IMR-90 (cell line): ENCODE data around the gene RPL39. TPM values are rescaled to one million over a fixed set of nuclear protein-coding genes. Genes with fewer than 3 reads are reported as not detected.

Source experiments
- ATAC-seq: fragments of 200-7000 bp; cut with Tn5 transposase; 2 replicates; pipeline ENCODE4 v1.9.1; 2020; ENCODE audit warnings: low read depth, mild to moderate bottlenecking, moderate library complexity
- BruUV-seq: library from RNA; stranded (reverse); fragments of 400-500 nt; replicated peaks from 2 replicates; lab custom pipeline; 2021; lab: Mats Ljungman, UMichigan
- CTCF ChIA-PET: fragments of 300-600 bp; formaldehyde crosslinking; extraction: SDS; loops from one replicate; lab custom pipeline; 2021; ENCODE audit warnings: antibody characterized with exemption; lab: Yijun Ruan, JAX
- POLR2A ChIA-PET: fragments of 300-600 bp; sonication (Branson Sonifier 250); formaldehyde crosslinking; loops from one replicate; lab custom pipeline; 2022; ENCODE audit warnings: antibody characterized with exemption; ENCODE audit not compliant: unreplicated experiment; lab: Charles Lee
- DNase-seq: peaks from one replicate; pipeline ENCODE4 v3.0.0; 2013
- H2AFZ ChIP-seq: replicated peaks from 2 replicates; pipeline ENCODE3; 2013; ENCODE audit warnings: low read length, mild to moderate bottlenecking; ENCODE audit not compliant: poor library complexity
- H2AK5ac ChIP-seq: 2 replicates; pipeline ENCODE4 v1.6.1; 2013; ENCODE audit warnings: low read depth, low read length, inconsistent platforms
- H2AK9ac ChIP-seq: replicated peaks from 2 replicates; pipeline ENCODE3; 2013; ENCODE audit warnings: mild to moderate bottlenecking, low read depth, low read length, moderate library complexity; ENCODE audit not compliant: poor library complexity
- H2BK120ac ChIP-seq: 2 replicates; pipeline ENCODE4 v1.6.1; 2013; ENCODE audit warnings: low read depth, low read length, inconsistent platforms
- H2BK15ac ChIP-seq: 3 replicates; pipeline ENCODE4 v1.6.1; 2013; ENCODE audit warnings: low read depth, low read length, inconsistent platforms
- H2BK20ac ChIP-seq: 2 replicates; pipeline ENCODE4 v1.6.1; 2013; ENCODE audit warnings: low read depth, mild to moderate bottlenecking, inconsistent platforms, low read length, moderate library complexity
- H2BK5ac ChIP-seq: 2 replicates; pipeline ENCODE4 v1.6.1; 2013; ENCODE audit warnings: mild to moderate bottlenecking, low read depth, low read length, inconsistent platforms; ENCODE audit not compliant: poor library complexity, severe bottlenecking
- H3K14ac ChIP-seq: replicated peaks from 2 replicates; pipeline ENCODE4 v1.6.1; 2013; ENCODE audit warnings: low read depth, low read length, inconsistent platforms
- H3K18ac ChIP-seq: 2 replicates; pipeline ENCODE4 v1.6.1; 2013; ENCODE audit warnings: low read depth, low read length, control low read depth
- H3K23ac ChIP-seq: 2 replicates; pipeline ENCODE4 v1.6.1; 2013; ENCODE audit warnings: low read depth, low read length, inconsistent platforms
- H3K27ac ChIP-seq: 2 replicates; pipeline ENCODE4 v1.5.1; 2013; ENCODE audit warnings: mild to moderate bottlenecking, control low read depth, low read length; ENCODE audit not compliant: insufficient read depth
- H3K27me3 ChIP-seq: 2 replicates; pipeline ENCODE4 v1.6.1; 2013; ENCODE audit warnings: low read length; ENCODE audit not compliant: control insufficient read depth, insufficient read depth
- H3K36me3 ChIP-seq: 2 replicates; pipeline ENCODE4 v1.6.1; 2013; ENCODE audit warnings: low read length, mixed read lengths; ENCODE audit not compliant: control insufficient read depth, insufficient read depth
- H3K4ac ChIP-seq: 2 replicates; pipeline ENCODE4 v1.6.1; 2013; ENCODE audit warnings: low read depth, low read length, inconsistent platforms
- H3K4me1 ChIP-seq: 2 replicates; pipeline ENCODE4 v1.6.1; 2013; ENCODE audit warnings: low read length, mixed read lengths; ENCODE audit not compliant: control insufficient read depth, insufficient read depth
- H3K4me2 ChIP-seq: 2 replicates; pipeline ENCODE4 v1.6.1; 2013; ENCODE audit warnings: low read depth, mild to moderate bottlenecking, control low read depth, low read length, moderate library complexity
- H3K4me3 ChIP-seq: 2 replicates; pipeline ENCODE4 v1.5.1; 2013; ENCODE audit warnings: low read depth, mild to moderate bottlenecking, control low read depth, low read length, moderate library complexity; ENCODE audit not compliant: insufficient read depth
- H3K56ac ChIP-seq: 2 replicates; pipeline ENCODE4 v1.6.1; 2013; ENCODE audit warnings: low read length, inconsistent platforms; ENCODE audit not compliant: insufficient read depth; ENCODE audit errors: extremely low read depth
- H3K79me1 ChIP-seq, 2 experiments: 2 replicates each; pipeline ENCODE4 v1.6.1; 2013; ENCODE audit warnings: low read length in 2 of 2, inconsistent platforms in 1 of 2, low read depth in 1 of 2
- H3K9ac ChIP-seq: 2 replicates; pipeline ENCODE4 v1.6.1; 2013; ENCODE audit warnings: low read depth, low read length, control low read depth
- H3K9me1 ChIP-seq: 2 replicates; pipeline ENCODE4 v1.6.1; 2013; ENCODE audit warnings: low read length, inconsistent platforms; ENCODE audit not compliant: insufficient read depth
- H3K9me3 ChIP-seq: 2 replicates; pipeline ENCODE4 v1.6.1; 2013; ENCODE audit warnings: low read length; ENCODE audit not compliant: control insufficient read depth, insufficient read depth
- H4K20me1 ChIP-seq: 2 replicates; pipeline ENCODE4 v1.6.1; 2013; ENCODE audit warnings: low read length, inconsistent platforms; ENCODE audit not compliant: insufficient read depth
- H4K5ac ChIP-seq: 2 replicates; pipeline ENCODE4 v1.6.1; 2013; ENCODE audit warnings: mild to moderate bottlenecking, low read depth, low read length, control low read depth
- H4K8ac ChIP-seq, 2 experiments: 2 replicates each; pipeline ENCODE4 v1.6.1; 2013; ENCODE audit warnings: low read depth in 2 of 2, low read length in 2 of 2, control low read depth in 1 of 2, inconsistent platforms in 1 of 2
- H4K91ac ChIP-seq: 2 replicates; pipeline ENCODE4 v1.6.1; 2013; ENCODE audit warnings: low read depth, low read length, inconsistent platforms; ENCODE audit not compliant: insufficient read depth
- BHLHE40 ChIP-seq: fragments of 150-350 bp; IDR thresholded peaks from 2 replicates; pipeline ENCODE4 v1.6.1; 2016; ENCODE audit warnings: mild to moderate bottlenecking, low read depth, low read length
- CEBPB ChIP-seq: IDR thresholded peaks from 2 replicates; pipeline ENCODE4 v1.6.1; 2012; ENCODE audit warnings: low read depth, low read length, improper control_type of control experiment
- CHD1 ChIP-seq: IDR thresholded peaks from 2 replicates; pipeline ENCODE4 v1.6.1; 2012; ENCODE audit warnings: low read depth, low read length, improper control_type of control experiment
- CTCF ChIP-seq: conservative IDR thresholded peaks from 2 replicates; pipeline ENCODE4 v1.5.1; 2012; ENCODE audit warnings: mild to moderate bottlenecking, low read depth, low read length, improper control_type of control experiment
- FOS ChIP-seq: fragments of 150-350 bp; IDR thresholded peaks from 2 replicates; pipeline ENCODE4 v1.6.1; 2016; ENCODE audit warnings: low read depth, low read length
- MAFK ChIP-seq: IDR thresholded peaks from 2 replicates; pipeline ENCODE4 v1.6.1; 2012; ENCODE audit warnings: low read depth, low read length, improper control_type of control experiment
- MAZ ChIP-seq: IDR thresholded peaks from 2 replicates; pipeline ENCODE4 v1.6.1; 2012; ENCODE audit warnings: low read depth, mild to moderate bottlenecking, low read length, improper control_type of control experiment, moderate library complexity, borderline replicate concordance
- MXI1 ChIP-seq: IDR thresholded peaks from 2 replicates; pipeline ENCODE4 v1.6.1; 2012; ENCODE audit warnings: low read depth, mild to moderate bottlenecking, low read length, moderate library complexity, borderline replicate concordance
- NFE2L2 ChIP-seq: fragments of 150-350 bp; IDR thresholded peaks from 2 replicates; pipeline ENCODE4 v1.6.1; 2016; ENCODE audit warnings: low read depth, mild to moderate bottlenecking, low read length
- POLR2A ChIP-seq: IDR thresholded peaks from 2 replicates; pipeline ENCODE4 v1.6.1; 2012; ENCODE audit warnings: mild to moderate bottlenecking, low read depth, low read length
- RAD21 ChIP-seq: IDR thresholded peaks from 2 replicates; pipeline ENCODE4 v1.6.1; 2012; ENCODE audit warnings: low read length, improper control_type of control experiment
- RCOR1 ChIP-seq: IDR thresholded peaks from 2 replicates; pipeline ENCODE4 v1.6.1; 2012; ENCODE audit warnings: mild to moderate bottlenecking, low read length, improper control_type of control experiment; ENCODE audit not compliant: insufficient replicate concordance
- RFX5 ChIP-seq: IDR thresholded peaks from 2 replicates; pipeline ENCODE4 v1.8.0; 2012; ENCODE audit warnings: low read depth, mild to moderate bottlenecking, low read length, moderate library complexity
- SMC3 ChIP-seq: fragments of 150-350 bp; IDR thresholded peaks from 2 replicates; pipeline ENCODE4 v1.6.1; 2016; ENCODE audit warnings: low read depth, mild to moderate bottlenecking, antibody characterized with exemption, low read length, moderate library complexity
- WGBS, 2 experiments: methylation state at CpG; one replicate each; pipeline versions ENCODE4 v1.1.5 to v1.1.7; 2013; ENCODE audit warnings: missing lambda C conversion rate in 2 of 2; ENCODE audit not compliant: insufficient read length in 1 of 2; ENCODE audit errors: extremely low coverage in 2 of 2; 5-methylcytosine and 5-hydroxymethylcytosine counted together
- dilution Hi-C: fragments of 300-500 bp; cut with HindIII; formaldehyde crosslinking; loops from one replicate; pipeline ENCODE4 v1.14.3; 2018; ENCODE audit warnings: low sequenced_read_pairs; ENCODE audit not compliant: unreplicated experiment
- in situ Hi-C: fragments of 300-500 bp; cut with MboI; formaldehyde crosslinking; loops from 3 replicates; pipeline ENCODE4 v1.14.3; 2019; ENCODE audit warnings: low sequenced_read_pairs, inconsistent platforms, mixed read lengths
- intact Hi-C: fragments of 100-400 bp; cut with micrococcal nuclease; formaldehyde crosslinking; loops from 2 replicates; pipeline ENCODE4 v1.10.0; 2022
- polyA plus RNA-seq, 3 experiments: library from polyadenylated mRNA; depleted of rRNA; stranded (reverse); fragments of >200 nt; gene quantifications; 2 replicates each; pipeline ENCODE4 v1.2.3, GENCODE V29; 2012; ENCODE audit warnings: low replicate concordance in 1 of 3
- total RNA-seq: library from RNA; depleted of rRNA; stranded (reverse); fragments of >200 nt; gene quantifications from 2 replicates; pipeline ENCODE4 v1.2.3, GENCODE V29; 2012
- TF ChIP-seq, protein P1 (sequence below): fragments of 150-350 bp; IDR thresholded peaks from 2 replicates; pipeline ENCODE4 v1.6.1; 2017; ENCODE audit warnings: mild to moderate bottlenecking, antibody characterized with exemption, low read length, low read depth
- TF ChIP-seq, protein P2 (sequence below): fragments of 150-350 bp; IDR thresholded peaks from 2 replicates; pipeline ENCODE4 v1.6.1; 2016; ENCODE audit warnings: low read depth, mild to moderate bottlenecking, low read length, moderate library complexity, borderline replicate concordance

RPL39 gene
- total and polyA plus RNA-seq, 2 of the 4 experiments (the other 2 are of a cell fraction), result 681 to 2,357 TPM

GRCh38 chrX:119753001-119753400, 38.4 kb downstream of the RPL39 start:
- intact Hi-C loops (loop anchor here (10.0 kb wide), 1 partner anchor 58 kb away; the partner anchor contains the start of gene SEPTIN6), in situ Hi-C loops (no loop called here), dilution Hi-C loops (no loop called here)
- H3K36me3 ChIP-seq, result no peaks in the 10 kb centered on the region
- H2BK20ac ChIP-seq, result no peak overlapping the region
- H3K27me3 ChIP-seq, result no peaks in the 10 kb centered on the region
- H4K8ac ChIP-seq, result no peak overlapping the region
- WGBS, 2 experiments, result no CpG with 5 or more reads among the region's 3 CpGs
- H3K9me3 ChIP-seq, result no peaks in the 10 kb centered on the region; the same call in 1 of the 2 replicates
- H2BK120ac ChIP-seq, result no peak overlapping the region
- H3K9ac ChIP-seq, result no peak overlapping the region
- H3K56ac ChIP-seq, result no peak overlapping the region
- no peak overlapping the region for H2BK15ac ChIP-seq
- H4K91ac ChIP-seq, result no peak overlapping the region
- no peak overlapping the region for H3K27ac ChIP-seq
- H4K20me1 ChIP-seq, result no peaks in the 10 kb centered on the region
- ATAC-seq (no peak), DNase-seq (no peak)
- H3K4me2 ChIP-seq, result no peak overlapping the region
- no peak overlapping the region for H4K5ac ChIP-seq
- peaks cover 3% of the 10 kb centered on the region for H3K4me1 ChIP-seq
- no peak overlapping the region for H2AFZ ChIP-seq
- no peak overlapping the region for H3K23ac ChIP-seq
- no peak overlapping the region for H3K4me3 ChIP-seq
- ChIA-PET CTCF (interaction anchor here (0.9 to 1.0 kb wide), 2 partner anchors 8 to 9 kb away, joined by 3 read pairs; no protein-coding TSS in a partner anchor), POLR2A (no interaction called here)
- H3K9me1 ChIP-seq, result no peaks in the 10 kb centered on the region
- H3K4ac ChIP-seq, result no peak overlapping the region
- no peak for TF ChIP-seq BHLHE40
- no peak for TF ChIP-seq CEBPB
- TF ChIP-seq RFX5, result no peak
- TF ChIP-seq POLR2A, result no peak
- TF ChIP-seq NFE2L2, result no peak
- no peak for TF ChIP-seq RCOR1
- TF ChIP-seq MAZ, result no peak
- no peak for TF ChIP-seq CTCF
- TF ChIP-seq, protein P1, sequence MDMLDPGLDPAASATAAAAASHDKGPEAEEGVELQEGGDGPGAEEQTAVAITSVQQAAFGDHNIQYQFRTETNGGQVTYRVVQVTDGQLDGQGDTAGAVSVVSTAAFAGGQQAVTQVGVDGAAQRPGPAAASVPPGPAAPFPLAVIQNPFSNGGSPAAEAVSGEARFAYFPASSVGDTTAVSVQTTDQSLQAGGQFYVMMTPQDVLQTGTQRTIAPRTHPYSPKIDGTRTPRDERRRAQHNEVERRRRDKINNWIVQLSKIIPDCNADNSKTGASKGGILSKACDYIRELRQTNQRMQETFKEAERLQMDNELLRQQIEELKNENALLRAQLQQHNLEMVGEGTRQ, result no peak
- no peak for TF ChIP-seq FOS
- no peak for TF ChIP-seq MXI1
- no peak for TF ChIP-seq SMC3
- TF ChIP-seq, protein P2, sequence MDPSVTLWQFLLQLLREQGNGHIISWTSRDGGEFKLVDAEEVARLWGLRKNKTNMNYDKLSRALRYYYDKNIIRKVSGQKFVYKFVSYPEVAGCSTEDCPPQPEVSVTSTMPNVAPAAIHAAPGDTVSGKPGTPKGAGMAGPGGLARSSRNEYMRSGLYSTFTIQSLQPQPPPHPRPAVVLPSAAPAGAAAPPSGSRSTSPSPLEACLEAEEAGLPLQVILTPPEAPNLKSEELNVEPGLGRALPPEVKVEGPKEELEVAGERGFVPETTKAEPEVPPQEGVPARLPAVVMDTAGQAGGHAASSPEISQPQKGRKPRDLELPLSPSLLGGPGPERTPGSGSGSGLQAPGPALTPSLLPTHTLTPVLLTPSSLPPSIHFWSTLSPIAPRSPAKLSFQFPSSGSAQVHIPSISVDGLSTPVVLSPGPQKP, result no peak
- TF ChIP-seq CHD1, result no peak
- no peak for TF ChIP-seq RAD21
- TF ChIP-seq MAFK, result no peak
- no peak overlapping the region for H2AK5ac ChIP-seq
- no TSS peak for BruUV-seq
- H3K18ac ChIP-seq, result no peak overlapping the region
- H3K79me1 ChIP-seq, result no peaks in the 10 kb centered on the region
- no peak overlapping the region for H3K14ac ChIP-seq
- no peak overlapping the region for H2BK5ac ChIP-seq
- H2AK9ac ChIP-seq, result peak overlapping the region; percentile 1
